Activated CD4-positive, alpha-beta T cell treated with anti-CD3 and anti-CD28 coated beads, Interleukin-10, Interleukin-2, amounts not matched to agents 100 ng/mL and 50 ng/mL, durations not matched to agents 16 hours and 8 hours (primary cell): ENCODE results near the gene CHSY1.

Source experiments
- DNase-seq: peaks from one replicate; pipeline ENCODE4 v3.0.0-alpha.2; 2020

Gene CHSY1

GRCh38 chr15:101269479-101270223 is 17.8 kb upstream of the CHSY1 start:
- DNase-seq: no peak

GRCh38 chr15:101267320-101268104 is 15.7 kb upstream of the CHSY1 start:
- DNase-seq: no peak

- no peak for DNase-seq
These were observed 14.9 kb upstream of the CHSY1 start for GRCh38 chr15:101266787-101267186.

- DNase-seq: no peak
These were observed 14.2 kb upstream of the CHSY1 start for GRCh38 chr15:101266034-101266433.

- no peak for DNase-seq
These were observed 13.2 kb upstream of the CHSY1 start for GRCh38 chr15:101264911-101265641.

- no peak for DNase-seq
These were observed 12.2 kb upstream of the CHSY1 start for GRCh38 chr15:101264011-101264410.

GRCh38 chr15:101262551-101262950 is 10.7 kb upstream of the CHSY1 start:
- DNase-seq: no peak

- peak; percentile 69 for DNase-seq
These were observed 6.6 kb upstream of the CHSY1 start for GRCh38 chr15:101258238-101259144.

- DNase-seq: no peak
These were observed 4.9 kb upstream of the CHSY1 start for GRCh38 chr15:101256757-101257156.

GRCh38 chr15:101255615-101256241 is 3.9 kb upstream of the CHSY1 start:
- DNase-seq: no peak

GRCh38 chr15:101255051-101255395 is 3.2 kb upstream of the CHSY1 start:
- DNase-seq: no peak

- no peak for DNase-seq
These were observed 2.6 kb upstream of the CHSY1 start for GRCh38 chr15:101254157-101255050.

- DNase-seq: no peak
These were observed 988 bp upstream of the CHSY1 start for GRCh38 chr15:101252836-101253235.

- no peak for DNase-seq
These were observed 697 bp downstream of the CHSY1 start for GRCh38 chr15:101250873-101251829.

GRCh38 chr15:101250341-101250831 is 1.5 kb downstream of the CHSY1 start:
- no peak for DNase-seq

- DNase-seq: no peak
These were observed 3.6 kb downstream of the CHSY1 start for GRCh38 chr15:101248274-101248673.

GRCh38 chr15:101246824-101247745 is 4.8 kb downstream of the CHSY1 start:
- DNase-seq: peak; percentile 59

- DNase-seq: no peak
These were observed 5.5 kb downstream of the CHSY1 start for GRCh38 chr15:101246391-101246790.
